HS-5 (cell line): ENCODE measurements around the gene GPR107.

Source experiments
- DNase-seq: peaks from one replicate; pipeline ENCODE4 v3.0.0-alpha.2; 2012; ENCODE audit warnings: low read depth

The GPR107 gene

DNA sequence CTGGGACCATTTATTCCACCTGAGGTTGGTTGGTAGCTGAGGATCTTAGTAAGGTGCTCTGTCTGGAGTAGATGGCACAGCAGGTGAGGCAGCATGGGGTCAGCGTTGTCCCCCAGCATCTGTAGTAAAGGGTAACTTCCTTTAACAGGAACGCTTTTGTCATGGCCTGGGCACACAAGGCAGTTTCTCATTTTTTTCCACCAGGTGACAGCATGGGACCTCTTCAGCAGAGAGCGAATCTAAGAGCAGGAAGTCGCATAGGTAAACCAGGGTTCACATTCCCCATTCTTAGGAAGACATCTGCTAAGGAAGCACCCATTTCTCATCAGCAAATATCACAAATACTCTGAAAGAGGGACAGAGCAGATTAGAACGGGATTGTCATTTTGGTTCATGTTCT lies 56.5 kb downstream of the GPR107 start:
- DNase-seq, result no peak

DNA sequence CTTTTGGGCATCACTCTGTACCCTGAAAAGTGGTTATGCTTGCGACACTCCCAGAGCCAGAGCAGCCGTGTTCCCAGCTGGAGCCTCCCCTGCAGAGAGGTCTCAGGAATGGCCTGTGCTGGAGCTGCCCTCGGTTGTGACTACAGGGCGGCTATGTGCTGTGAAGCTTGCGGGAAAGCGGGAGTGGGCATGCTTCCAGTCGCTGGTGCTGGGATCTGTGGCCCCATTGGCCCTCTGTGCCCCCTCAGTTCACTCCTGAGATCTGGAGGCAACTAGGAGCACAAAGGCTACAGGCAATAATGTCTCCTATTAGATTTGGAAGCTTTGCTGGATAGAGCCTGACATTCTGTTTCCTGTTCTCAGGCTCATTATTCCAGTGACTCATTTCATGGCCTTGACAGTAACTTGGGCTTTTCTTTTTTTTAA lies 56.9 kb downstream of the GPR107 start:
- no peak for DNase-seq

DNA sequence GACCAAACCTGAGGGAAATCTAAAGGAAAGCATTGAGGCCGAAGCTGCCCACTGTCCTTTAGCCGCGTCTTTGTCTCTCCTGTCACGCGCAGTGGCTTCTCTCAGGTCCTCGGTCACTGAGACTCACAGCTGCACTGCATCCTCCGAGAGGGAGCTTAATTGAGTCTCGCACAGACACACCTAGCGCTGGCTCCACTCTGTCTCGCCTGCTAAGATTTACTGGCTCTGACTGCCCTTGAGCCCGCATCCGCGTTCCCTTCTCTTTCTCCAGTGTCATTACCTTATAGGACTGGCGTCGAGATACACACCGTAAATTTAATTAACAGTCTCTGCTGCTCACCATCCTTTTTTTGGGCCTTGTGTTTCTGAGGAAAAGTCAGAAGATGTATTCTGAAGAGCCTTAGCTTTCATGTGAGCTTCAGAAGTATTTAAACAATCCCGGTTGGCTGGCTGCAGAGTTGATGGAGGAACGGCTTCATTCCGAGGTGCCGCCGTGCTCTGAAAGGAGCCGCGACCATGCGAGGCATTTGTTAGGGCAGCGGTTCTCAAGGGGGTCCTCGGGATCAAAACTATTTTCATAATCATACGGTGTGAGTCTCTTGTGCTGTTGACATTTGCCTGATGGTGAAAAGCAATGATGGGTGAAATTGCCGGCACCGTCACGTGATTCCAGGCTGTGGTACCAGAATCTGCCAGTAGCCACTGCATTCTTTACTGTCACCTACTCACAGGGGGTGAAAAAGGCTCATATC lies 58.3 kb downstream of the GPR107 start:
- no peak for DNase-seq

DNA sequence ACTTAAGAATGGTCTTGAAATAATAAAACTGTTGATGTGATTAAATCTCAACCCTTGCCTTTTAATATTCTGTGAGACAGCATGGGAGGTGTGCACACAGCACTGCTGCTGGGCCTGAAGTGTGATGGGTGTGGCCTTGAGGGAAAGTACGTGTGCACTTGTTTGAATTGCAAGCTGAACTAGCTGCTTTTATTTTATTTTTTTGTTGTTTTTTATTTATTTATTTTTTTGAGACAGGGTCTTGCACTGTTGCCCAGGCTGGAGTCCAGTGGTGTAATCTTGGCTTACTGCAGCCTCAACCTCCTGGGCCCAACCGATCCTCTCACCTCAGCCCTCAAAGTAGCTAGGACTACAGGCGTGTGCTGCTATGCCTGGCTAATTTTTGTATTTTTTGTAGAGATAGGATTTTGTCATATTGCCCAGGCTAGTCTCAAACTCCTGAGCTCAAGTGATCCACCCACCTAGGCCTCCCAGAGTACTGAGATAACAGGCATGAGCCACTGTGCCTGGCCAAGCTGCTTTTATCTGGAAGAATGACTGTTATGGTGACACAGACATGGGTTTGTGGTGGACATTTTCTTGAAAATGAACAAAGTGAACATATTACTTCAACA lies 58.9 kb downstream of the GPR107 start:
- DNase-seq, result no peak

DNA sequence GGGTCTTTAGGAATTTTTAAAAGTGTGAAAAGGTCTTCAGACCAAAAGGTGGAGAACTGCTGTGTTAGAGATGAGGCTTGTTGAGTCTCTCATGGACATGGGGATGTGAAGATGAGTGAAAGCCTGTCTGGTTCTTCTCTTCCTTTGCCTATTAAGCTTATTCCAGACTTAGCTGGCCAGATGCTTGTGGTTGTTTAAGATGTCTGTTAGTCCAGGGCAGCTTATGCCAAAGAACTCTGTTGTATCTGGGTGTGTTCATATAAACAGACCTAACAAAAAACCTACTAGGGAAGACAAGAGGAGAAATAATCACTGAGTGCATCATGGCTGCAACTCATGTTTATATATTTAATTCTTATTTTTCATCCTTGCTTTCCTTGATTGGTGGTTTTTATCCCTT lies 61.0 kb downstream of the GPR107 start:
- no peak for DNase-seq

DNA sequence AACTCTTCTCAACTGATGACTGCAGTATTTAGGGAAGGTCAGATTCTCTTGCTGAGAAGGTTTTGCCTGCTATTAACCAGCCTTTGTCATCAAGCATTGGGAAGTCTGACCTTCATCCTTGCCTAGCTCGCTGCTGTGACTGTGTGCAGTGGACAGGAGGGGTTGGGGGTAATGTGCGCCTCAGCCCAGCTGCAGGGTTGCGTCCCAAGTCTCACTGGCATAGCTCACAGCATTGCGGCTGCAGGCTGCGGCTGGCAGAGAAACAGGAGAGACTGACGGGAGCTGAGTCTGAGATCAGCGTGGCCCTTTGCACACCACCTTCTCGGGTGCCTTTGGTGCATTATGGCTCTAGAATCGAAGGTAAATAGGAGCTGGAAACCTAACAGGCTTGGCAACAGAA lies 62.6 kb downstream of the GPR107 start:
- no peak for DNase-seq

DNA sequence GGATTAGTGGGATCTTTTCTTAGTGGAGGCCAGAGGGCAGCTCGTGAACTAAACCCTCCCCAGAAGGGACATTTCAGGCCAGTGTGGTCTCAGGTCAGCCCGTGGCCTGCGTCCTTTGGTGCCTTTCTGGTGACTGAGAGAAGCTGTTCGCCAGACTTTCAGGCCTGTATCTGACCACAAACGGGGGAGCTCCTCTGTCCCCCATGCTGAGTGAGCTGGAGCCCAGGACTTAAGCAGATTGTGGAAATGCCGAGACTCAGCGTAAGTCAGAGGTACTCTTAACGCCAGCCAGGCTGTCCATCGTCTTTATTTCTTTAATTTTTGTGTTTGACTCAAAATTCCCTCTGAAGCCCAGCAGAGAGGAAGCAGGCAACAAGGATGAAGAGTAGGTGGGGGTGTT lies 63.7 kb downstream of the GPR107 start:
- no peak for DNase-seq

DNA sequence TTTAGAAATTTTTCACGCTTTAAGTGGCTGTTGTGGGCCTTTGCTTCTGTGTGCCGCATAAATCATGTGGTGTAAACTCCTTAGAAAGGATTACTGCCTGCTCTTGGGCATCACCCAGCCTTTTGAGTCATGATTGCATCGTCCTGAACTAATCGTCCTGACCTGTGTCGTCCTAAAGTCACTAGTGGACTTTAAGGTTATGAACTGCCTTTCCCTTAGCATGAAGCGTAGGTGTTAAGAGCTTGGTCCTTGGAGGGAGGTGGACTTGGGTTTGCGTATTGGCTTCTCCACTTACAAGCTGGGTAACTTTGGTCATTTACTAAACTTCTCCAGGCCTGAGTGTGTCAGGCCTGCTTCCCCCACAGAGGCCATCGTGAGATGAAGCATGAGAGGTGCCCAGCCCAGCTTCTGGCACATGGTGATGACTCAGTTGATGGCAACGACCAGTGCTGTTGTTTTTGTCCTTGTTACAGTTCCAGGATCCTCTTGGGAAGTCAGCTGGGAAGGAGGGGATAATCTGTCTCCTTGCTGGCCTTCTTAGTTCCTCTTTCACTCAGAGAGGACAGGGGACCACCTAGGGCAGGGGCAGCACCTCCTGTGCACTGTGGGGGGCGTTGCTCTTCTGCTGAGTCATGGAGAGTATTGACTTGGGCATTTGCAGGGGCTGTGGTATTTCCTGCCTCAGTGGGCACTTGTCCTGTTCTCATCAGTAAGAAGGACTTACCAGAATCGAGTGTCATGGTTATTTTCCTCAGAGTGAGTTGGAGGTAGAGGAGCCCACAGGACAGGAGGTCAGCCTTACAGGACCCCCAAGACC lies 64.3 kb downstream of the GPR107 start:
- peak; percentile 53 for DNase-seq

DNA sequence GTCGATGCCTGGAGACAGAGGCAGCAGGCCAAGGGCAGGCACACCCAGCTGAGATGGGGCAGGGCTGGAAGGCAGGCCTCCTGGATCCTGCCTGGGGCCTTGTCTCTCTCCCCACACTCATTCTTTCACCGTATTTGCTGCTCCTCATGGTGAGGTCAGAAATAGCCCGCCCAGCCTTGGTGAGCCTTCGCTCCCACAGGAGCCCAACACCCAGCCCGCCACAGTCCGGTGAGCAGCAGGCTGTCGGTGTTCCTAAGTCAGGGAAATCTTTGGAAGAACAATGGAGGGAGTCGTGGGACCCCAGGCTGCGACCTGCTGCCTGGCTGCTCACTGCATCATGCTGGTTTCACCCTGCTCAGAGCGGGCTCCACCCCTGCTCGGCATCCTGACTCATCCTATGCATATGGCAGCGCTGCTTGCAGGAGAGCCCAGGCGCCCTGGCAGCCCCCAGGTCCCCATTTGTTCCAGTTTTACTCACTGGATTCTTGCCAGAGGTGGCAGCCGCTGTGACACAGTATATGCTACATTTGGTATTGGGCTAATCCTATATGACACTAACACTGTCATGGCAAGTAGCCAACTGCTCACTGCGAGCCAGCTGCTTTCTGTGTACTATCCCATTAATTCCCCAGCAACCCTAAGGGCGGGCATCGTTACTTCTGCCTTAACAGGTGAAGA lies 65.3 kb downstream of the GPR107 start:
- DNase-seq, result no peak

DNA sequence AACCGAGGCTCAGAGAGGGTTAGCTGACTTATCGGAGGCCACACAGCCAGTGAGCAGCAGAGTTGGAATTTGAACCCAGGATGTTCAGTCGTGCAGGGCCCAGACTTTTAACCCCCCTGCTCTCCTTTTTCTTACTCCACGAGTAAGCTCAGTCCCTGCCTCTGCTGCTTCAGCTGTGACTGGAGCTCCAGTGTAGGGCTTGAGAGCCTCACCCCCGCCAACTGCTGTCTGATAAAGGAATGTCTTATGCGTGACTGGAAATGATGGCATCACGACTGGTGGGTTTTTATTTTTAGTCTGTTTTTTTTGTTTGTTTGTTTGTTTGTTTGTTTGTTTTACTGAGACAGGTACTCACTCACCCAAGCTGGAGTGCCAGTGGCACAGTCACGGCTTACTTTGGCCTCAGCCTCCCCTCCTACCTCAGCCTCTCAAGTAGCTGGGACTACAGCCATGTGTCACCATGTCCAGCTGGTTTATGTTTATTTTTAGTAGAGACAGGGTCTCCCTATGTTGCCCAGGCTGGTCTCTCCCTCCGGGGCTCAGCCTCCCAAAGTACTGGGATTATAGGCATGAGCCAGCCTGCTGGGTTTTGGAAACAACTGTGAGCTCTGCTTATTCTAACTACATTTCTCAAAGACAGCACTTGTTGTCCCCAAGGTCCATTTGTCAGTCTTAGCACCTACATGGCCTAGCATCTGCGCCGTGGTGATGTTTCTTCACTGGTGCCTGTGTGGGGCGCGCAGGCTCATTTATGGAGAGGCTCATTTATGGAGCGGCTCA lies 66.0 kb downstream of the GPR107 start:
- DNase-seq, result no peak

DNA sequence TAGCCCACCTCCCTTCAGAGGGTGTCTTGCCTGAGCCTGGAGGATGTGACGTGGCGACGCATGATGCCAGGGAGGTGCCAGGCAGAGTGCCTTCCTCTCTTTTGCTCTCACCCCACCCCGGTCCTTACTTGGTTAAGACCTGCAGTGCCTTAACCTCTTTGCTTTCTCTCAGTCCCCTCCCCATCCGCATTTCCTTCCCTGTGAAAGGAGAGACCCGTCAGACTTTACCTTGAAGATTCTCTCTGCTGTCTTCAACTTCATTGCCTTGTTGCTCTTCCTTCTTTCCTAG lies 66.5 kb downstream of the GPR107 start:
- no peak for DNase-seq

DNA sequence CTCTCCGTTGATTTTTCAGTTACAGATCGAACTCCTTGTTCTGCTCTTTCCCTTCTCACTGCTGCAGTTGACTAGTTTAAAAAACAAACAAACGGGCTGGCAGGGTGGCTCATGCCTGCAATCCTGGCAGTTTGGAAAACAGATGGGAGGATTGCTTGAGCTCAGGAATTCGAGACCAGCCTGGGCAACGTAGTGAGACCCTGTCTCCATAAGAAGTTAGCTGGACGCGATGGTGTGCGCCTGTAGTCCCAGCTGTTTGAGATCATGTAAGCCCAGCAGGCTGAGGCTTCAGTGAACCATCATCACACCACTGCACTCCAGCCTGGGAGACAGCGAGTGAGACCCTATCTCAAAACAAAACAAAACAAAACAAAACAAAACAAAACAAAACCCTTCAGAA lies 67.1 kb downstream of the GPR107 start:
- DNase-seq, result no peak

DNA sequence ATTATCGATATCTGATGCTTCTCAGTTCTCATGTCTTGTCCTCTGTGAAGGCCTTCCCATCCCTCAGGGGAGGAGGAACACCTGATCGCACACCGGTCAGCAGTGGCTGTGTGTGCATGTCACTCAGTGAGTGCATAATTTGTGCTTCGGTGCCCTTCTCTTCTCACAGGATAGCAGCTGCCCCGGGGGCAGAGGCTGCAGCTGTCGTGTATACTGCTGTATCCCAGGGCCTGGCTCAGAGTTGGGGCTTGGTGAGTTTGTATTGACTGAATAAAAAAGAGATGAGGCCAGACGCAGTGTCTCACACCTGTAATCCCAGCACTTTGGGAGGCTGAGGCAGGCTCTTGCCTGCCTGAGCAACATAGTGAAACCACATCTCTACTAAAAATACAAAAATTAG lies 68.8 kb downstream of the GPR107 start:
- no peak for DNase-seq

DNA sequence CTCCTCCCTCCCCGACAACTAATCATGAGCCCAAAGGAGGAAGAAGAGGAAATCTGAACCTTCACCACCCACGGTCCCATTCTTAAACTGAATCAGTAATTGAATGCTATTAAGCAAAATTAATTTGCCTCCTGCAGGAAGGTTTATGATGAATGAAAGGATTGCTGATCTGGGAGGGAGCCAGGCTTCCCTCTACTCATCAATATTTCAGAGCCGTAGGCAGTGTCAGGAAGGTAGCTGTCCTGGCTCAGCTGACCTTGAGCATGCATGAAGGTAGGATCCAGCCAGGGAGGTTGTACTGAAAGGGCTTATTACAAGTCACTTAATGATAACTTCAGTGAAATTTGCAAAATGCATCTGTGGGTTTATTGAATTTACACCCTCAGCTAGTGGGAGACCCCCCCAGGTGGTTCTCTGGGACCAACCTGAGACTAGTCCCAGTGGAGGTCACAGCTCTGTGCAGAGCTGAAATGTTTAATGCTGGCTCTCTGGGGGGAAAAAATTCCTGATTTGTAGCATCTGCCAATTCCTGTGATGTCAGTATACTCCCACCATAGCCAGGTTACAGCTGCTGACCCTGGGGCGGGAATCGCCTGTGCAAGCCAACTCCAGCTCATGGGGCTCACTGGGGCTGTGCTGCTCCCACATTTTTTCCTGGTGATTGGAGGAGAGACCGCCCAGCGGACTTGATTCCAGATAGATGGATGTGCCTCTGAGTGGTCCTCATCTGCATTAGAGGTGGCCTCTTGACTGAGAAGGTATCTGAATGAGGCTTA lies 70.6 kb downstream of the GPR107 start:
- DNase-seq, result no peak

DNA sequence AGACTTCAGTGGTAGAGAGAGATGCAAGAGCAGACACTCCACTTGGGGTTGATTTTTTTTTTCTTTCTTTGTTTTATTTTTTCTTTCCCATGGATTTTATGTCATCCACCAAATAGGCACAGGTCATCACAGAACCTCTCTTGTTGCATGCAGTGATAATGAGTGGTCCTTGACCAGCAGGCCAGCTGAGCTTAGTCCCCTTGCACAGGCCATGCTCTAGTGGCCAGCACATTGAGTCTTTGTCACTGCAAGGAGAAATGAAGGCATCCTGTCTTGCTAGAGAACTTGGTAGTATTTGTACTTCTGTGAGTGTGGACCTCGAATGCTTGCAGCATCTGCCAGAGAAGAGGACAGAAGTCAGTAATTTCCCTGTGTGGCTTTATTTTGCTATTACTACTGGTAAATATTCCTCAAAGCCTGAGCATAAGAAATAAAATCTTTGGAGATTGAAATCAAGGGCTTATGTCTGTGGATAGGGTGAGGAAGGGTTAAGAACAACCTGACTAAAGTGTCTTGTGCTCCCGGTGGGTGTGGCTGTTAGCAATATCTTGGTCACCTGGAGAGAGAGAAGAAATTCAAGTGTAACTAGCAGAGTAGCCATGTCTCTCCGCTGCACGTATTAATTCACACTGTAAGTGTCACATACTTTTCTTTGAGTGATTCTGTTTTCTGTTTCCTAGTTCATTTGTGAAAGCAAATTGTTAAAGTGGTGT lies 73.2 kb downstream of the GPR107 start:
- no peak for DNase-seq

DNA sequence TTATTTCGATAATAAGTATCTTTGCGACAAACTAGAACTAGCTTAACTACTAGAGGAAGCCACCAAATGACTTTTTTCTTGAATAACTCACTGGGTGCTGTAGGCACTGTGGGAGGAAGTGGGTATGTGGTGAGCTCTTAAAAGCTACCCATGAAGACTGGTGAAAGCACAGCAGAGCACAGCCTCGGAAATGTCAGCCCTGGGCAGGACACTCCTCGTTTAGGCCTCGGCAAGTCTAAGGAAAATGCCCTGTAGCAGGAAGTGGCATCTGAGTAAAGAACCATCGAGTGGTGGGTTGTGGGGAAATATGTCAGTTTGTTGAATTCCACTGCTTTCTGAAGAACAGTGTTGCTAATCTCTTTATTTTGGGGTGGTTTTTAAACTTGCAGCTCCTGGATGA lies 74.5 kb downstream of the GPR107 start:
- no peak for DNase-seq

DNA sequence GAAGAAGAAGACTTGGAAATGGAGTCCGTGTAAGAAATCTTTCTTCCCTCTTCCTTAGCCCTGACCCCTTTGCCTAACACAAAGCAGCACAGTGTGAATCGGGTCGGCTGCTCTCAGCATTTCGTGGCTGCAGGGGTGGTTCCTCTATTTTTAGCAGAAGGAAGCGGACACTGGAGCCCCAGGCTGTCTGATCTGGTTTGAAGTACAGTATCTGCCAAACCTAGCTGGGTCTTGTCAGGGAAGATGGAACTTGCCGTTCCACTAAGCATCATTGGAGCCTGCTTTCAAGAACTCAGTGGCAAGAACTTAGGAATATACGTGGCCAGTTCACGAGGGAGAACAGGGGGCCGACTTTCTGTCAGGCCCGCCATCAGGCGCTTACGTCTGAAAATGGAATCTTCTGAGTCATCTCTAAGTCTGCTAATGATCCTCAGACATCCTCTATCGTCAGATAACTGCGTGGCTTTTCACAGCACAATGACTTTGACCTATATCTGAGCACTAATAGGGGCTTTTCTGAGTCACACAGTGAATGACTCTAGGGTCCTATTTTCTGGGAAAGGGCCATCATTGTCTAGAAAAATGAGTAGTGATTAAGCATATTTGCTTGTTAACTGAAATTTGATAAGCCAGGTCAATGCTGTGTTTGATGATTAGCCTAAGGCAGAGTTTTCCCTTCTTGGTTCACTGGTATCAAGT lies 75.2 kb downstream of the GPR107 start:
- DNase-seq, result peak; percentile 68

DNA sequence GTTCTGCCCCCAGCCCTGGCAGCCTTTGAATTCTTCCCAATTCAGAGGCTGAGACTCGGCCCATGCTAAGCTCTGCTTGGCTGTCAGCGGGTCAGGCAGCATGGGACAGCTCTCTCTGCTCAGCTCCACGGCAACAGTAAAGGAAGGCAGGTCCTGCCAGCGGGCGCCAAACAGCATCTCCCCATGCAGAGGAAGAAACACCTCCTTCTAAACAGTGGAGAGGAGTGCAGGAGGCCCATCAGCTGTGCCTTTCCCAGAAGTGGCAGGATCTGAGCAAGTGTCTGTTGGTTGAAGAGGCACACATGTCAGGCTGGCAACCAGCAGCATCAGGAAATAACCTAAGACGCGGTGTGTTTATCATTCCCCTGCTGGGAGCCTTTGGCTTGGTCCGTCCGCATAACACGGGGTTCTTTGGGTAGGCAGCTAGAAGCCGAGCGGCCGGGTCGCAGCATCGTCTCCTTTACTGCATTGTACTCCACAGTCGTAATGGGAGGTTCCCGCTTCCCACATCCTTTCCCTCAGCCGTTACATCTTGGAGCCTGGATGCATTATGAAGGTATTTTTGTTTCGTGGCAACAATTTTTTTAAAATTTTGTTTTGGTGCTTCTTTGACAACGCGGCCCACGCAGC lies 75.8 kb downstream of the GPR107 start:
- DNase-seq, result no peak

DNA sequence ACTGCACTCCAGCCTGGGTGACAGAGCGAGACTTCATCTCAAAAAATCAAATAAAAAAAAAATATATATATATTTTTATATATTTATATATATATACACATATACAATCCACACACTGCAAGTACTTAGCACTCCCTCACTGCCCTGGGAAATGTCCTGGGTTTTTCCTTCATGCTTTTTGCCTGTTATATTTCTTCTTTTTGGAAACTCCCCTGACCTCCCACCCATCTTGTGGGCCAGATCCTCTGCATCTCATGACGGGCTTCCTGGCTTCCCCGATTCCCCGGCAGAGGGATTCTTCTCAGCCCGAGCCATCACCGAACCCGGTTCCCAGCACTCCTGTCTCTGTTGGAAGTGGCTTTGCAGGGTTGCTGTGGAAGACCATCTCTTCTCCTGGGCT lies 79.0 kb downstream of the GPR107 start:
- DNase-seq, result no peak
